HEK293 (cell line): ENCODE data around the gene PNPLA2.

Experiments
- GLIS1 ChIP-seq: fragments of 450-650 bp; formaldehyde crosslinking; IDR thresholded peaks from 2 replicates; pipeline ENCODE4 v1.5.1; 2016; ENCODE audit warnings: missing biosample characterization, missing genetic modification characterization
- KLF10 ChIP-seq: fragments of 450-650 bp; IDR thresholded peaks from 2 replicates; pipeline ENCODE4 v1.5.1; 2018; ENCODE audit warnings: missing biosample characterization, mild to moderate bottlenecking, missing genetic modification characterization
- KLF8 ChIP-seq: fragments of 450-650 bp; formaldehyde crosslinking; IDR thresholded peaks from 2 replicates; pipeline ENCODE4 v1.5.1; 2016; ENCODE audit warnings: missing biosample characterization, missing genetic modification characterization
- MEIS1 ChIP-seq: sonication (generic); formaldehyde crosslinking; IDR thresholded peaks from 2 replicates; pipeline ENCODE4 v1.8.1; 2022; ENCODE audit warnings: missing genetic modification reagents, mild to moderate bottlenecking, borderline replicate concordance
- PRDM10 ChIP-seq: fragments of 450-650 bp; formaldehyde crosslinking; IDR thresholded peaks from 2 replicates; pipeline ENCODE4 v1.5.1; 2016; ENCODE audit warnings: missing biosample characterization, missing genetic modification characterization
- PRDM2 ChIP-seq: fragments of 450-650 bp; formaldehyde crosslinking; IDR thresholded peaks from 2 replicates; pipeline ENCODE4 v1.5.1; 2016; ENCODE audit warnings: missing biosample characterization, missing genetic modification characterization, borderline replicate concordance
- SCRT2 ChIP-seq: fragments of 450-650 bp; formaldehyde crosslinking; IDR thresholded peaks from 2 replicates; pipeline ENCODE4 v1.5.1; 2016; ENCODE audit warnings: missing biosample characterization, missing genetic modification characterization
- ZFHX2 ChIP-seq: fragments of 450-650 bp; formaldehyde crosslinking; conservative IDR thresholded peaks from 2 replicates; pipeline ENCODE4 v1.5.1; 2016; ENCODE audit warnings: missing biosample characterization, missing genetic modification characterization
- ZNF169 ChIP-seq: fragments of 450-650 bp; formaldehyde crosslinking; IDR thresholded peaks from 2 replicates; pipeline ENCODE4 v1.5.1; 2016; ENCODE audit warnings: missing biosample characterization, missing genetic modification characterization
- ZNF561 ChIP-seq: fragments of 450-650 bp; IDR thresholded peaks from 2 replicates; pipeline ENCODE4 v1.5.1; 2018; ENCODE audit warnings: missing biosample characterization, missing genetic modification characterization, borderline replicate concordance
- ZNF76 ChIP-seq: fragments of 450-650 bp; formaldehyde crosslinking; IDR thresholded peaks from 2 replicates; pipeline ENCODE4; 2016; ENCODE audit warnings: low read depth, missing biosample characterization, missing genetic modification characterization, borderline replicate concordance
- ZNF792 ChIP-seq: fragments of 450-650 bp; formaldehyde crosslinking; IDR thresholded peaks from 2 replicates; pipeline ENCODE4 v1.5.1; 2016; ENCODE audit warnings: missing biosample characterization, missing genetic modification characterization
- ZSCAN16 ChIP-seq: fragments of 450-650 bp; formaldehyde crosslinking; IDR thresholded peaks from 2 replicates; pipeline ENCODE4 v1.5.1; 2016; ENCODE audit warnings: missing biosample characterization, missing genetic modification characterization
- ZSCAN30 ChIP-seq: fragments of 450-650 bp; IDR thresholded peaks from 2 replicates; pipeline ENCODE4 v1.5.1; 2018; ENCODE audit warnings: missing biosample characterization, mild to moderate bottlenecking, missing genetic modification characterization, moderate library complexity
- ZSCAN5A ChIP-seq: fragments of 450-650 bp; formaldehyde crosslinking; IDR thresholded peaks from 2 replicates; pipeline ENCODE4 v1.5.1; 2016; ENCODE audit warnings: missing biosample characterization, missing genetic modification characterization
- TF ChIP-seq, protein P1 (sequence below): fragments of 450-650 bp; formaldehyde crosslinking; IDR thresholded peaks from 2 replicates; pipeline ENCODE4 v1.5.1; 2016; ENCODE audit warnings: missing biosample characterization, missing genetic modification characterization
- TF ChIP-seq, protein P2 (sequence below): fragments of 450-650 bp; formaldehyde crosslinking; optimal IDR thresholded peaks from 2 replicates; pipeline ENCODE3; 2016; ENCODE audit warnings: missing biosample characterization, mild to moderate bottlenecking, missing genetic modification characterization

The PNPLA2 gene

GRCh38 chr11:842370-843002 is 23.8 kb downstream of the PNPLA2 start, which contains the start of the genes POLR2L and TSPAN4 (continued):
- TF ChIP-seq PRDM2 (no peak), SCRT2 (peak; percentile 96), KLF8 (tag by site-specific recombination) (peak; percentile 63; the same call in 1 of the 2 replicates), PRDM10 (tag by site-specific recombination) (peak; percentile 97), ZNF169 (tag by site-specific recombination) (0 out of 2 replicates have a peak, but pooled peaks have one; percentile 9), KLF10 (tag by site-specific recombination) (peak; percentile 71; the same call in 1 of the 2 replicates), ZNF561 (tag by site-specific recombination) (peak; percentile 92), ZNF792 (tag by site-specific recombination) (no peak), ZNF76 (peak; percentile 73), ZSCAN16 (no peak), MEIS1 (0 out of 2 replicates have a peak, but pooled peaks have one; percentile 29), GLIS1 (tag by site-specific recombination) (peak; percentile 27; the same call in 1 of the 2 replicates), ZSCAN30 (tag by site-specific recombination) (peak; percentile 42; the same call in 1 of the 2 replicates), ZSCAN5A (peak; percentile 59; the same call in 1 of the 2 replicates), ZFHX2 (peak; percentile 50; the same call in 1 of the 2 replicates)
- TF ChIP-seq, protein P1, sequence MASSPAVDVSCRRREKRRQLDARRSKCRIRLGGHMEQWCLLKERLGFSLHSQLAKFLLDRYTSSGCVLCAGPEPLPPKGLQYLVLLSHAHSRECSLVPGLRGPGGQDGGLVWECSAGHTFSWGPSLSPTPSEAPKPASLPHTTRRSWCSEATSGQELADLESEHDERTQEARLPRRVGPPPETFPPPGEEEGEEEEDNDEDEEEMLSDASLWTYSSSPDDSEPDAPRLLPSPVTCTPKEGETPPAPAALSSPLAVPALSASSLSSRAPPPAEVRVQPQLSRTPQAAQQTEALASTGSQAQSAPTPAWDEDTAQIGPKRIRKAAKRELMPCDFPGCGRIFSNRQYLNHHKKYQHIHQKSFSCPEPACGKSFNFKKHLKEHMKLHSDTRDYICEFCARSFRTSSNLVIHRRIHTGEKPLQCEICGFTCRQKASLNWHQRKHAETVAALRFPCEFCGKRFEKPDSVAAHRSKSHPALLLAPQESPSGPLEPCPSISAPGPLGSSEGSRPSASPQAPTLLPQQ (tag by site-specific recombination): peak; percentile 61; the same call in 1 of the 2 replicates
- TF ChIP-seq, protein P2, sequence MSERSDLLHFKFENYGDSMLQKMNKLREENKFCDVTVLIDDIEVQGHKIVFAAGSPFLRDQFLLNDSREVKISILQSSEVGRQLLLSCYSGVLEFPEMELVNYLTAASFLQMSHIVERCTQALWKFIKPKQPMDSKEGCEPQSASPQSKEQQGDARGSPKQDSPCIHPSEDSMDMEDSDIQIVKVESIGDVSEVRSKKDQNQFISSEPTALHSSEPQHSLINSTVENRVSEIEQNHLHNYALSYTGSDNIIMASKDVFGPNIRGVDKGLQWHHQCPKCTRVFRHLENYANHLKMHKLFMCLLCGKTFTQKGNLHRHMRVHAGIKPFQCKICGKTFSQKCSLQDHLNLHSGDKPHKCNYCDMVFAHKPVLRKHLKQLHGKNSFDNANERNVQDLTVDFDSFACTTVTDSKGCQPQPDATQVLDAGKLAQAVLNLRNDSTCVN (tag by site-specific recombination): peak; percentile 80
- TF ChIP-seq, all 188 proteins: peak for 24
